ENCODE results near the gene UFSP2.

The UFSP2 gene, protein sequence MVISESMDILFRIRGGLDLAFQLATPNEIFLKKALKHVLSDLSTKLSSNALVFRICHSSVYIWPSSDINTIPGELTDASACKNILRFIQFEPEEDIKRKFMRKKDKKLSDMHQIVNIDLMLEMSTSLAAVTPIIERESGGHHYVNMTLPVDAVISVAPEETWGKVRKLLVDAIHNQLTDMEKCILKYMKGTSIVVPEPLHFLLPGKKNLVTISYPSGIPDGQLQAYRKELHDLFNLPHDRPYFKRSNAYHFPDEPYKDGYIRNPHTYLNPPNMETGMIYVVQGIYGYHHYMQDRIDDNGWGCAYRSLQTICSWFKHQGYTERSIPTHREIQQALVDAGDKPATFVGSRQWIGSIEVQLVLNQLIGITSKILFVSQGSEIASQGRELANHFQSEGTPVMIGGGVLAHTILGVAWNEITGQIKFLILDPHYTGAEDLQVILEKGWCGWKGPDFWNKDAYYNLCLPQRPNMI

GRCh38 chr4:185425647-185426352, at the start of gene UFSP2:
TSS of gene UFSP2 (minus strand) at chr4:185425964. CDS start at chr4:185425868, 96 bp downstream.
- peak within 1 kb of the TSS; percentile 80 for H3K27ac ChIP-seq
- TF ChIP-seq, protein P1, sequence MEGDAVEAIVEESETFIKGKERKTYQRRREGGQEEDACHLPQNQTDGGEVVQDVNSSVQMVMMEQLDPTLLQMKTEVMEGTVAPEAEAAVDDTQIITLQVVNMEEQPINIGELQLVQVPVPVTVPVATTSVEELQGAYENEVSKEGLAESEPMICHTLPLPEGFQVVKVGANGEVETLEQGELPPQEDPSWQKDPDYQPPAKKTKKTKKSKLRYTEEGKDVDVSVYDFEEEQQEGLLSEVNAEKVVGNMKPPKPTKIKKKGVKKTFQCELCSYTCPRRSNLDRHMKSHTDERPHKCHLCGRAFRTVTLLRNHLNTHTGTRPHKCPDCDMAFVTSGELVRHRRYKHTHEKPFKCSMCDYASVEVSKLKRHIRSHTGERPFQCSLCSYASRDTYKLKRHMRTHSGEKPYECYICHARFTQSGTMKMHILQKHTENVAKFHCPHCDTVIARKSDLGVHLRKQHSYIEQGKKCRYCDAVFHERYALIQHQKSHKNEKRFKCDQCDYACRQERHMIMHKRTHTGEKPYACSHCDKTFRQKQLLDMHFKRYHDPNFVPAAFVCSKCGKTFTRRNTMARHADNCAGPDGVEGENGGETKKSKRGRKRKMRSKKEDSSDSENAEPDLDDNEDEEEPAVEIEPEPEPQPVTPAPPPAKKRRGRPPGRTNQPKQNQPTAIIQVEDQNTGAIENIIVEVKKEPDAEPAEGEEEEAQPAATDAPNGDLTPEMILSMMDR (IDR thresholded peaks at IDR 0.05): no peak
- no peak for TF ChIP-seq ZFX (IDR thresholded peaks at IDR 0.05; ENCODE audit: borderline replicate concordance)

GRCh38 chr4:185473247-185473646, 47.5 kb upstream of the UFSP2 start:
- no peak for TF ChIP-seq ZFX (IDR thresholded peaks at IDR 0.05; ENCODE audit: borderline replicate concordance)
- TF ChIP-seq, protein P1 (IDR thresholded peaks at IDR 0.05): no peak

DNA sequence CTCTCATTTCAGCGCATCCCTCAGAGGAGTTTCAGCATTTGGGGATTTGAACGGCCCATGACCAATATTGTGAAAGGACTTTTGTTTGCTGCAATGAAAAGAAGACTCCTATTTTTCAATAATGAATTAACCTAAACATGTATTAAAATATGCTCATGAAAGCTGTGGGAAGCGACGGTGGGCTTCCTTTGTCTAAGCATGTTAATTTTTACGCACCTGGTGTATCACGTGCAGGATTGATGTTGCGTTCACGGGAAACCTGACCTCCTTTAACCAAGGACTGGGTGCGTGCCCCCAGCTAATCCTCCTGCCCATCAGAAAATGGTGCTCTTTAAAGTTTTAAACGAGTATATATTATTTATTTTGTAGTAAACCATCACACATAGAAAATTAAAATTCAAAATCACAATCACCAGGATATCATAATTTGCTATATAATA, 46.4 kb upstream of the UFSP2 start:
- TF ChIP-seq ZFX (IDR thresholded peaks at IDR 0.05; ENCODE audit: borderline replicate concordance): no peak
- TF ChIP-seq, protein P1 (IDR thresholded peaks at IDR 0.05): no peak
- H3K27ac ChIP-seq: no peak overlapping the region

More at GRCh38 chr4:185473247-185473646, 47.5 kb upstream of the UFSP2 start:
- H3K27ac ChIP-seq: no peak overlapping the region

- H3K27ac ChIP-seq: 0 out of 2 replicates have a peak within 1 kb of the TSS, but pooled peaks have one; percentile 25
- TF ChIP-seq, protein P1 (IDR thresholded peaks at IDR 0.05): peak; percentile 83
- TF ChIP-seq ZFX (IDR thresholded peaks at IDR 0.05; ENCODE audit: borderline replicate concordance): no peak
Measured at GRCh38 chr4:185471235-185472102, 45.7 kb upstream of the UFSP2 start, which contains the start of gene CCDC110. TSS of gene CCDC110 (minus strand) at chr4:185471733. CDS start at chr4:185471683, 50 bp downstream.

DNA sequence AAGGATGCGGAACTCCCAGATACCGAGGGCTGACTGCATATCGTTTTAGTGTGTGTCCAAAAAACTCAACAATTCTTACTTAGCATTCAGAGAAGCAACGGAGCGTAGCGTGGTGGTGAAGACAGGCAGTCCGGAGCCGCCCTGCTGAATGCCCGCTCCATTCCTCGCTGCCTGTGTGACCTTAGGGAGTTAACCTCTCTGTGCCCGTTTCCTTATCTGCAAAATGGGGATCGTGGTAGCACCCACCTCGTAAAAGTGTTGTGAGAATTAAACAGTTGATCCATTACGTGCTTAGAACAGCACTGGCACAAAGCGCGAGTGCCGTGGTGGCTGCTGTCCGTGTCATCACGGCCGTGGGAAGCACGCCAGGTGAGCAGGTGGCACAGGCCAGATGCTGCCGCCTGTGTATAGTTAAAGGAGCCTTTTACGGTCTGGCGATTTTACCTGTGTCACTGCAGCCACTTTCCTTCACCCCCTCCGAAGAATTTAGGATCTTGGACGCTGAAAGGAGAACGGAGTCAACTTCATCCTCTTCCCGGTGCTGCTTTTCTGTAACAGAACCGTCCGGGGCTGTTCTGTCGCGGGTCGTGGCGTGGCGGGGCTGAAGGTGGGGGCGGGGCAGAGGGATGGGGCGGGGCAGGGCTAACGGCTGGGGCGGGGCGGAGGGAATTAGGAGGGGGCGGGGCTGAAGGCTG, 44.9 kb upstream of the UFSP2 start:
- H3K27ac ChIP-seq: 0 out of 2 replicates have a peak overlapping the region, but pooled peaks have one; percentile 25
- TF ChIP-seq, protein P1 (IDR thresholded peaks at IDR 0.05): no peak
- TF ChIP-seq ZFX (IDR thresholded peaks at IDR 0.05; ENCODE audit: borderline replicate concordance): no peak

DNA sequence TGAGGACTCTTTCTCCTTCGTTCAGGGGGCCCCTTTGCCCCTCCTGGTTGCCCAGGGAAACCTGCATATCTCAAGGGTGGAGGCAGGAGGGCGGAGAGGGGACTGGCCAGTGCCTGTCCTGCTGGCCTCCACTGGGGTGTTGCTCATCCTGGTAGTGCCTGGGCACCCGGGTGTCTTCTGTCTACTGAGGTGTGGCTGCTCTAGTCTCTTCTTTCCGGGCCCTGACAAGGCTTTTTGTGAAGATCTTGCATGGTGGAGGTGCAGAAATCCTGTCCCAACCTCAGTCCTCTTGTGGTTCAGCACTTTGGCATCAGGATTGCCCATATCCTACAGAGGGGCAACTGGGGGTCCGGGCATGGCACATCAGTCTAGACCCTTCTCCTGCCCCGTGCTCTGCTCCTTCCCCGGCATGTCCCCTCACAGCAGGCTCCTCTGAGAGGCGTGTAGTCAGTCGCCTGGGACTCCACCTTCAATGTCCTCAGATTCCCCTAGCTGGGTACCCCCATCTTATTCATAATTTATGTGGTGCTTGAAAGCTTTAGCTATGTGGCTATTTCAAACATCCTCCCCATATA, 43.9 kb upstream of the UFSP2 start:
- H3K27ac ChIP-seq: no peak overlapping the region

More for the DNA sequence above, 43.9 kb upstream of the UFSP2 start:
- TF ChIP-seq, protein P1 (IDR thresholded peaks at IDR 0.05): no peak
- no peak for TF ChIP-seq ZFX (IDR thresholded peaks at IDR 0.05; ENCODE audit: borderline replicate concordance)

Measured in 22Rv1 (cell line).